Measurements from ENCODE around the gene TBC1D2.
"Not testable (repeated sequence)": the region's sequence is repeated elsewhere in the genome, so short reads cannot be mapped to it uniquely, and the experiment has no call there.

The TBC1D2 gene

DNA sequence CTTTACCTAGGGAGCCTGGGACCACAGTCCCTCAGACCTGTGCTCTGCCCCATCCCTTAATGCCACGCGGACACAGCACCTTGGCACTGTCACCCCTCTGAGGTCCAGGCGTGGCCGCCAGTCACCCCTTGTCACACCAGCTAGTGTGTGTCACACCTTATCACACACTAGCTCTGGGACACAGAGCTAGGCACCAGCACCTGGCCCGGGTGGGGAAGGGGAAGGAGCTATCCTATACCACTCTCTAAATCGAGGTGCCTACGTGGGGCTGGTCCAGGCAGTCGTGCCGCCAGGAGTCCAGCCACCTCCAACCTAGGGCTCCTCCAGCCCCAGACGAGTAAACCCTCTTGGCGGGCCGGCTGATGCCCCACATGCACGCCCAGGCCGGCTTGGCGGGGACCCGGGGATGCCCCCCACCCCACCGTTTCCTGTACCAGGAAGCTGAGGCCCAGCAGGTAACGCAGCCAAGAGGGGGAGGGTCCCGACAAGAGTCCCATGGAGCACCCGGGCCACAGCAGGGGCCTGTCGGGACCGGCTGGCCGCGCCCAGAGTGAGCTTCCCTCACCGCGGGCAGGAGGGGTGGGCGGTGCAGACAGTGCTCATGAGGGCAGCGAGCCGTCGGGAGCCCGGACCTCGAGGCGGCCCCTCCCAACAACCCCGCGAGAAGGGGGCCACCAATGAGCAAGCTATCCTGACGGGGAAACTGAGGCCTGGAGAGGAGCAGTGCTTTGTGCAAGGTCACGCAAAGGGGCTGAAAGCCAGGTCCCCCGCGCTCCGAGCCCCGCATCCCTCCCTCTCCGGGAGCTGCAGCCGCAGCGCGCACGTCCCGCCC, 63.6 kb downstream of the TBC1D2 start:
- no peak for DNase-seq (ENCODE audit: low read depth in 2 of 3, low spot score in 1 of 3)

DNA sequence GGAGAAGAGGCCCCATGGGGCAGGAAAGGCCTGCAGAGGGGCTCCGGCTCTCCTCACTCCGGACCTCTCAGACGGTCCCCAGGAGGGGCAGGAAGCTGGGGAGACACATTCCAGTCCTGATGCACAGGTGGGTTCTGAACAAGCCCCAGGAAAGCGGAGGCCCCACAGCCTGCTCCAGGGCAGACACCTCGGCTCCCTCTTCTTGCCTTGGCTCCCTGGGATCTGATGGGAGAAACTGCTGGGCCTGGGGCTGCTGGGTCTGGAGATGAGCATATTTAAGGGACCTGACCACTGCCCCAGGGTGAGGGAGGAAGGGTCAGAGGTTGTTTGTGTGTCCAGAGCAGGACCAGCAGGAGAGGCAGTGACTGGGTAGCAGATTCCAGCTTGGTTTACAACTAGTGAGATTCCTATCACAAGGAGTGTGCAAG, 64.3 kb downstream of the TBC1D2 start:
- no peak for DNase-seq (ENCODE audit: low read depth in 2 of 3, low spot score in 1 of 3)

DNA sequence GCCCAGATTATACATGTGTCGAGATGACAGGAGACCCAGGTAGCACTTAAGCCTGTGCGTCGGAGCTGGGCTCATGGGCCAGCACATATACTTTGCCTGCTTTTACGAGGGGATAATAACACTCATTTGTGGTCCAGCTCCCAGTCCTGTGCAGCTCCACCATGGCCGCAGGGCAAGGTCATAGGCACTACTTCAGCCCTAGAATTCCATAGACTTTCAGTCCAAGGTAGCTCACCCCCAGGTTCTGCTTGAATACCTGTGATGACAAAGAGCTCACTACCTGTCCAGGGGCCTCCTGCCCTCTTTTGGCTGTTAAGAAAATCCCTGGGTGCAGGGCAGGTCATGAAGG, 64.7 kb downstream of the TBC1D2 start:
- no peak for DNase-seq (ENCODE audit: low read depth in 2 of 3, low spot score in 1 of 3)

DNA sequence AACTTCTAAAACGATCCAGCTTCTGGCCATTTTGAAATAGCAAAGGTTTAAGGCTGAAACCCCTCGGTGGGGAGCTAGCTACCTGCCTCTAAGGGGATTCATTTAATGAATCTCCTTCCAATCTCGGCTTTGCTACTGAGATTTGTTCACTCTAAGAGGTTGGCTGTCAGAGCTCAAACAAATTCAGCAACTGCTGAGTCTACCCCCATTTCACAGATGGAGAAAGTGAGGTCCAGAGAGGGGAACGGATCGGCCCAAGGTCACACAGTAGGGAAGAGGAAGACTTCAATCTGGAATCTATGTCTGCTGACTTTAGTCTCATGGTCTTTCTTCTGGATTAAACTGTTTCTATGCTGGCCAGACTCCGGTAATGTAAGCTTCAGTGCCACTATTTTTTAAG, 66.0 kb downstream of the TBC1D2 start:
- DNase-seq (ENCODE audit: low read depth in 2 of 3, low spot score in 1 of 3) = no peak

DNA sequence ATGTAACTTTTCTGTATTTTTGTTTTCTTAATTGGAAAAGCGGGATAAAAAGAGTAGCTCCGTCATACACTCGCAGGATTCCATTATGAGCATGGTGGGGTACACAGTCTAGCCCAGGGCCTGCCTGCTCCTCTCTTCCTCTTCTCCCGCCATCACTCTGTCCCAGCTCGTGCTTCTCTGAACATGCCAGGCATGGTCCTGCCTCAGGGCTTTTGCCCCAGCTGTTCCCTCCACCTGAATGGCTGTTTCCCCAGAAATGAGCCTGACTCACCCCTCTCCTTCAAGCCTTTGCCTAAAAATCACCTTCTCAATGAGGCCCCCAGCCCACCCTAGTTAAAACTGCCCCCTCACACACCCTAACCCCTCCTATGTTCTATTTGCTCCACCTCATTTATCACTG, 67.5 kb downstream of the TBC1D2 start:
- DNase-seq (ENCODE audit: low read depth in 2 of 3, low spot score in 1 of 3) = no peak

DNA sequence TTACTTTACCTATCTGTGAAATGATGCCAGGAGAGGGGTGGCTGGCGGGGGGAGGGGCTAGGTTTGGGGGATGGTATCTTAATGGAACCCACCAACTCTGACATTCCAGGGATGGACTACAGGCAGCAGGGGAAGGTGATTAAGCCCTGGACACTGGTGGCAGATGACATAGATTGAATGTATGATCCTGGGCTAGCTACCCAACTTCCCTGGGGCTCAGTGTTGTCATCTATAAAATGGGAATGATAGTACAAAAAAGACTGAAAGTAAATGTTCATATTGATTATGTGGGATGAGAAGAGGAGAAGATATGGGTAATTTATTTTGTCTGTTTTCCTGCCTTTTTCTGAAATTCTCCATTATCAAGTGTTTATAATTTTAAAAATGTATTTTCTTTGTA, 69.2 kb downstream of the TBC1D2 start:
- DNase-seq (ENCODE audit: low read depth in 2 of 3, low spot score in 1 of 3) = no peak

DNA sequence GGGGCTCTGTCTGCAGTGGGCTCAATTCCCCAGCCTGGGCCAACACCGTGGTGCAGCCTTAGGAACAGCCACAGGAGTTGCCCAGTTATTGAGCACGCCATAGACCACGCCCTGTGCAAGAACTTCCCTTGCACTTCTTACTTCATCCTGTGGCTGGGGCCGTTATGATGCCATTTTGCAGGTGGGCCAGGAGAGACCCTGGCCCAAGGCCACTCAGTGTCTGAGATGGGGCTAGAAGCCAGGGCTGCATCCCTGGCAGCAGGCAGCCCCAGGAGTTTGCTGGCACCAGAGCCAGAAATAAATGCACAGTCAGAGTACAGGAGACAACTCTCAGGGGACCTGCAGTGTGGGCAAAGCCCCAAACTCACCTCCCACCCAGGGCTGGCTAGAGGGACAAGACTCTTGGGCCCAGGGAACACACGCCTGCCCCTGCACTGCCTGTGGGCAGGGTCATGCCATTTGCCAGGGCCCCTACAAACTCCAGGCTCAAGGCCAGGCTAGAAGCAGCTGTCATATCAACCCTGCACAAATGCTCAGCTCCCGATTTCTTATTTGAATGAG, 69.8 kb downstream of the TBC1D2 start:
- no peak for DNase-seq (ENCODE audit: low read depth in 2 of 3, low spot score in 1 of 3)

DNA sequence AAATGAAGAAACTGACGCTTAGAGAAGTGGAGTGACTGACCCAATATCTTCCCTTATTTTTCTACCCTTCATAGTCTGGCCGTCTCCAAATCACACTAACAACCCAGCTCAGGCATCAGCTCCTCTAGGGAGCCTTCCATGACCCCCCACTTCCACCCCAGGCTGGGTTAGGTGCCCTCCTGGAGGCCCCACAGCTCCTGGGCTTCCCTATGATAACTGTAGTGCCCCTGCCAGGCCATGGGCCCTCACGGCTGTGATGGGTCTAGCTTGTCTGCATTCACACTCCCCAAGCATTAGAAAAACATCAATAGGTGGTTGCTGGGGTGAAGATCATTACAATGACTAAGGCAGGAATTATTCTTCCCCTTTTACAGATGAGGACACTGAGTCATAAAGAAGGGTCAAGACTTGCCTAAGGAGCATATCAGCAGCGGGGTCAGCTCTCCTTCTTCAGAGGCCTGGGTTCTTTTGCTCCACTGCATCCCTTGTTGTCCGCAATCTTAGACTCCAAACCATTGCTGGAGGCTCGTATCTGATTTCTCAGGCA, 70.4 kb downstream of the TBC1D2 start:
- DNase-seq (ENCODE audit: low read depth in 2 of 3, low spot score in 1 of 3) = no peak

DNA sequence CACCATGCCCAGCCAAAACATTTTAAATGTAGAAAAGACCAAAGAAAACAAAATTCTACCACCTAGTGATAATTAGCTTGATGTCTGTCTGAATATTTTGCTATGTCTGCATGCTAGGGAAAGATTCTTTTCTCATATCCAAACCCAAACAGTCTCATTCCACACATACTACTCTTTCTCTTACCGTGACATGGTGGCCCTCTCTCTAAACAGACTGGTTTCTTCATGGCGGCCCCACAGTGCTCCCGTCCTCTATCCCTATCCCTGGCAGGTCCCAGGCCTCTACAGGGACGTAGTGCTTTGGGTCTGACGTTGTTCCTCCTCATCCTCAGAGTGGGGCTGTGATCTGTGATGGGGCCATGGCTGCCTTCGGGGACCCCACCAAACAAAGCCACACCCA, 71.1 kb downstream of the TBC1D2 start:
- DNase-seq (ENCODE audit: low read depth in 2 of 3, low spot score in 1 of 3) = no peak

DNA sequence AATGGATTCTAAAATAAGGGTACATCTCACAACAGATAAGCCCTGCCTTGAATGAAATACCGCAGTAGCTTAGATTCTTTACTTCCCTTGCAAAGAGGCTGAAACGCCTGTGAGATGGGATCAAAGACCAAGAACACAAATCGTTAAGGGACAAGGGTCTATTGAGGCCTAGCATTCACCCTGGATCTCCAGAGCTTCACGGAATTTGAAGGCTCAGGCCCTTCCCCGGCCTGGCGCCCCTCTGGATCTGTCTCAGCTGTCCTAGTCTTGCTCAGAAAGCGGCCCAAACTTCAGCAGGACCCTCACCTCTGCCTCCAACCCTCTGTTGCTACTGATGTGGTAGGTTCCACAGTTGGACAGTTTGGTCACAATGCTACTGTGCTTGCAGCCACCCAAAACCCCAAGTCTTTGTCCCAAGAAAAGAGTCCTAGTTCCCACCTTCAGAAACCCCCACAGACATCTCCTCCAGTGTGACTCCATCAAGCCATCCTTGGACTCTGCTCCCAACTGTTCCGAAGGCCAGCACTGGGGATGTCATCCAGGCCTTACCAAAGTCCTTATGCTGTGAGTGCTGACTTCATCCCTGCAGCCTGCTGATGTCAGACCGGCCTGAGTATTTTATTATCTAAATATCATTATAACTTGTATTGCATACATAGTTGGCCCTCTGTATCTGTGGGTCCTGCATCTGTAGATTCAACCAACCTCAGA, 72.4 kb downstream of the TBC1D2 start:
- DNase-seq (ENCODE audit: low read depth in 2 of 3, low spot score in 1 of 3) = no peak

DNA sequence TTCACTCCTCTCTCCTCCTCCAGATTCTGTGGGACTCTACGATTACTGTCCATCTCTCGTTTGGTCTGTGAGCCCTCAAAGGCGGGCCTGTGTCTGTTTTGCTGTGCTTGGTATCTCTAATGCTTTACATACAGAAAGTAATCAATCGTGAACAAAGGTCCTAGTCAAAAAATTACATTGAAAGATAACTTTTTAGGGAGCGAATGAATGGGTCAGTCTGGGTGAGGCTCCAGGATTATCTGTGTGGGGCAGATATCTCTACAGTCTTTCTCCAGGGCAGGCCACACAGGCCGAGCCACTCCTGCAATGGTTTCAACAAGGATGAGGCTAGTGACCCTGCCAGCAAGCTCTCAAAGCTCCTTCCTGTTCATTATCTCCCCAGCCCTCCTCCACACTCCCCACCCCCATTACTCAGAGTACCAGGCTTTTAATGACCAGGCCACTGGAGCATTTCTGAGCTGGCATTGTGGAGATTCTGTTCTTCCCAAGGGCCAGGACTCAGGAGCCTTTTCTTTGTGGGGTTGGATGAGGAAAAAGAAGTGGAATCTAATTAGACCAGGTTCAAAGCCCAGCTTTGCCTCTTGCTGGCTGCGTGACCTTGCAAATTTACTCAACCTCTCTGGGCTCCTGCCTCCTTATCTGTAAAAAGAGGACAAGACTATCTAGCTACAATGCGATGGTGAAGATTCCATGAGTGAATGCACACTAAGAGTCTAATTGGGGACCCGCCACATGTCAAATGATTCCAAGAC, 73.2 kb downstream of the TBC1D2 start:
- no peak for DNase-seq (ENCODE audit: low read depth in 2 of 3, low spot score in 1 of 3)

DNA sequence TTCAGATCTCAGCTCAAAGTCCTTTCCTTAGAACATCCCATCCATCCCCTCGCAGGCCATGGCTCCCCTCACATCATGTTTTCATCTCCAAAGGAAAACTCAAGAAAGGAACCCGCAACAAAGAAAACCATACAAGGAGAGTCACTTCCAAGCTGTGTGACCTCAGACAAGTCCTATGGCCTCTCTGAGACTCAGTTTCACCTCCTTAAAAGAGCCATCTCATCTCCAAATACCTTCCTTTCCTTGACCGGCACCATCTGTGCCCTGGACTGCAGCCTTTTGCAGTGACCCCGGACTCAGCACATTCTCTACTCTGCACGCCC, 73.7 kb downstream of the TBC1D2 start:
- no peak for DNase-seq (ENCODE audit: low read depth in 2 of 3, low spot score in 1 of 3)

DNA sequence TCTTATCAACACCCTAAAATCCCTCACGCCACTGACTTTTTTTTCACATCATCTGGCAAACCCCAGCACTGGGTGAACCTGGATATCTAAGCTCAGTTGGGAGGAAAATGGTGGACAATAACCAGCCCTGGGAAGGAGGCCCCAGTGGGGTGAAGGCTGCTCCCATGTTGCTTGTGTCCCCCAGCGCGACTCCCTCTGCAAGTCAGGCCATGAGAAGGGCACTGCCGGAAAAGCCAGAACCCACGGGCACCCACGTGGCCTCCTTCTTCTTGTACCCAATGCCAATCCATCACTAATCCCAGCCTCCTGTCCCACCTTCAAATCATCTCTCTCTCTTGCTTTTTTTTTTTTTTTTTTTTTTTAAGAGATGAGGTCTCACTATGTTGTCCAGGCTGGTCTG, 74.5 kb downstream of the TBC1D2 start:
- no peak for DNase-seq (ENCODE audit: low read depth in 2 of 3, low spot score in 1 of 3)

DNA sequence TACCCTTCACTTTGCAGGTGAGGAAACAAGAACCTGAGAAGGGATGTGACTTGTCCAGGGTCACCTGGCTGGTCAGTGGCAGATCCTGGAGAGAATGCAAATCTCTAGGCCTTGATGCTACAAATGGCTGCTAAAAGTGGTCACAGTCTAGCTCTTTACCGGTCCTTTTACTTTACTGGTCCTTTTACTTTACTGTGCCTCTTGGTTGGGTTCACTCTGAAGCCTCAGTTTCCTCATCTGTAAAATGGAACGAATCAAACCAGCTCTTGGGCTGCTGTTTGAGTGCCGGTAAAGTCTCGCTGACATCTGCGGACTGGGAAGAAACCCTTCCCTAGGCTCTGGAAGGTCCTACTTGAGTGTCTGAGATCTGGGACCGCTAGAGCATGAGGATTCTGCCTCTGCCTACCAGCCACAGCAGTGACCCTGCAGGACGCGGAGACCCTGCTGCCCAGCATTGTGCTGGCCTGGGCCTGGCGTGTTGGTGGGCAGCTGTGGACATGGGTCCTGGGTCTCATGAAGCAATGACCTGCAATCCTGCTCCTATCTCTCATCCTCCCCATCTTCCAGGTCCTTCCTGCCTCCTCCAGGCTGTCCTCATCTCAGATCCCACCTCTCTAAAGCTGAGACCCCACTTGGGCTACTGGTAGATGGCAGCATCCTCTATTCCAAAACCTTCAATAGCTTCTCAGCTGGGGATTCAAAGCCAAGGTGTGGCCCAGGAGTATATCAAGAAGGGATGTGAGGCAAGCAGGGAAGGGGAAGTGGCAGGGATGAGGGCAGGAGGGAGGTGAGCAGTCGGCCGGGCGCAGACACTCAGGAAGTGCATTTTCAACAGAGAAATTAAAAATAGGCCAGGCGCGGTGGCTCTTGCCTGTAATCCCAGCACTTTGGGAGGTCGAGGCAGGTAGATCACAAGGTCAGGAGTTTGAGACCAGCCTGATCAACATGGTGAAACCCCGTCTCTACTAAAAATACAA, 76.3 kb downstream of the TBC1D2 start:
- DNase-seq (ENCODE audit: low read depth in 2 of 3, low spot score in 1 of 3) = no peak

DNA sequence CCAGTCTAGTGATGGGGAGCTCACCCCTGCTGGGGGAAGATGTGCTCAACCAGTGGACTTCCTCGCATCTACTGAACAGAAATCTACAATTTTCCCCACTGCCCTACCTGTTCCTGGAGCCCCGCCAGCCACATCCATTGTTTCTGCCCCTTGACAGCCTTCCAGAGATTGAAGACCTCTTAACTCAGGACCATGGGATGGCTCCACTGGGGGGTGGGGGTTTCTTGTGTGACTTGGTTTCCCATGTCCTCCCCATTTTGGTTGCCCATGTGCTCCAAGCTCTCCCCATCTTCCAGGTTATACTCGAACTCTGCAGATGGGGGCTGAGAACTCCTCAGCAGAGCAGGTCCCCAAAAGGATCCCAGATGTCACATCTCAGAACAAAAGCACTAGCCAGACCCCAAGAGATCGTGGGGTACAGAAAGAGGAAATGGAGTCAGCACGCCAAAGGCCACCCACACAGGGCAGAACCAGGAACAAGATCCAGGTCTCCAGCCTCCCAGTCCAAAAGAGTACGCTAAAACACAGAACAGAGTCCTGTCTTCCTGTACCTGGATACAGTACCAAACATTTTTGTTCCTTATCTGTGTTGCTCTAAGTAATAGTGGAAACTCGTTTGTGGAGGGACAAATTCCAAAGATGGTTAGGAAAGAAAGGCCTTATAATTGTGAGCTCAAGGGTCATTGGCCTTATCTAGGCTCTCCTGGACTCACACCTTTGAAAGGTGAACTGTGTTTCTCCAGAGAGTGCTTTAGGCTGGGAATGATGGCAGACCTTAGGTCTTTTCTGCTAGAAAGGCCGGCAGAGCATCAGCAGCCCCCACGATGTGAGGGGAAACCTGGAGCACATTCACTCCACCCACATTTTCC, 78.8 kb downstream of the TBC1D2 start:
- no peak for DNase-seq (ENCODE audit: low read depth in 2 of 3, low spot score in 1 of 3)

DNA sequence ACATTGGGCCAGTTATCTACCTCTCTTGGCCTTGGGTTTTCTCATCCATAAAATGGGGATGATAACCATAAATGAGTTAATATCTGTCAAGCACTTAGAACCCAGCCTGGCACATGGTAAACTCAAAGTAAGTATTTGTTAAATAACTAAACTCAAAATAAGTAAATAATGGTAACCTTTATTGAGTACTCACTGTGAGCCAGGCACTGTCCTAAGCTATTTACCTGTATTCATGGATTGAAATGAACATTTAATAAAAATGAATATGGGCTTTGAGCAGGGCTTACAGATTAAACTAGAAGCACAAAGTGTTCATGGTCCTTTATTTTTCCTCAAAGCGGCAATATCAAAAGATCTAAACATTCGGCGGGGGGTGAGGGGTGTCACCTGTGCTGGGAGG, 79.7 kb downstream of the TBC1D2 start:
- no peak for DNase-seq (ENCODE audit: low read depth in 2 of 3, low spot score in 1 of 3)

DNA sequence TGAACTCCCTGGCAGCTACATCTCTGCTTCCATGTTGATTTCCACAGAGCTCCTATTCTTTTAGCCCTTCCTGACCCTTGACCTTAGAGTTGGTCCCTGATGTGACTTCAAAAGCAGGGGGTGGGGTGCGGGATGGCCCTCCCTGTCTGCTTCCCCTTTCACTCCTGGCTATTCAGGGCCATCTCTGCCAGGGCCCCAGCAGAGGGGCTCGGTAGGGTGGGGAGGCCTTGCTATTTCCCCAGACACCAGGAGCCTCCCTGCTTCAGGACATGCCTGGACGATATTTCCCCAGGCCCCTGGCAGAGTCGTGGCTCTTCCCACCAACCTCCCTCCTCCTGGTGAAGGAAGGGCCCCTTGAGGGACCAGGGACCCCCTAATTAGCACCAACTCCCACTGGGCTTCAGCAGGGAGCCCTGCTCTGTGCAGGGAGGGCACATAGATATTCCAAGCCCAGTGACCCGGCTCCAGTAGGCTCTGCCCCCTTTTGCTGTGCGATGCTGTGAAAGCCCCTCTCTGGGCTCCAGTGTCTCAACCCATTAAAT, 80.3 kb downstream of the TBC1D2 start:
- DNase-seq (ENCODE audit: low read depth in 2 of 3, low spot score in 1 of 3) = no peak

DNA sequence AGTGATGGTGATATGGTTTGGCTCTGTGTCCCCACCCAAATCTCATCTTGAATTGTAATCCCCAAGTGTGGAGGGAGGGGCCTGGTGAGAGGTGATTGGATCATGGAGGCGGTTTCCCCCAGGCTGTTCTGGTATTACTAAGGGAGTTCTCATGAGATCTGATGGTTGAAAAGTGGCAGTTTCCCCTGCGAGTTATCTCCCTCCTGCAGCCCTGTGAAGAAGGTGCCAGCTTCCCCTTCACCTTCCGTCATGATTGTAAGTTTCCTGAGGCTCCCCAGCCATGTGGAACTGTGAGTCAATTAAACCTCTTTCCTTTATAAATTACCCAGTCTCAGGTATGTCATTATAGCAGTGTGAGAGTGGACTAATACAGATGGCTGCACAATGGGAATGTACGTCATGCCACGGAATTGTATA, 80.9 kb downstream of the TBC1D2 start:
- DNase-seq (ENCODE audit: low read depth in 2 of 3, low spot score in 1 of 3) = not testable (repeated sequence)

DNA sequence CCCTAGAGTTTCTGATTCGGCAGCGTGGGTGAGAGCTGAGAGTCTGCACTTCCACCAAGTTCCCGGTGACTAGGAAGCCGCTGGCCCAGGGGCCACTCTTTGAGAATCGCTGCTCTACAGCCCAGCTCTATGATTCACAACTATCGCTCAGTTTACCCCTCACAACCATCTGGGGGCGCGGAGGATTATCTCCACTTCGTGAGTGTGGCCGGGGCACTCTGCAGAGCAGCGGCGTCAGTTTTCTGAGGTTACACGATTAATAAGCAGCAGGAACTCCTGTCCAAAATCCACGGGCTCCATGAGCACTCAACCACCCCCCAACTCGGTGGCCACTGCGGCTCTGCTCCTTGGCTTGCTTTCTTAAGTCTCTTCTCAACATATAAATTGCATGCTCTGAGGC, 82.3 kb downstream of the TBC1D2 start:
- no peak for DNase-seq (ENCODE audit: low read depth in 2 of 3, low spot score in 1 of 3)
